Skeletal muscle satellite cell (primary cell): Measurements from ENCODE around the gene CDH5.

Experiments
- H3K27me3 ChIP-seq: 2 replicates; pipeline ENCODE4 v1.7.0; 2013; ENCODE audit warnings: low read length; ENCODE audit not compliant: control insufficient read depth, insufficient read depth
- H3K36me3 ChIP-seq: 2 replicates; pipeline ENCODE4 v1.7.0; 2013; ENCODE audit warnings: mild to moderate bottlenecking, control low read depth, low read length; ENCODE audit not compliant: insufficient read depth
- H3K4me1 ChIP-seq: 2 replicates; pipeline ENCODE4 v1.7.0; 2013; ENCODE audit warnings: low read length; ENCODE audit not compliant: control insufficient read depth, insufficient read depth
- H3K4me2 ChIP-seq: 2 replicates; pipeline ENCODE4 v1.7.0; 2013; ENCODE audit warnings: mild to moderate bottlenecking, low read length
- H3K4me3 ChIP-seq: 2 replicates; pipeline ENCODE4 v1.7.0; 2013; ENCODE audit warnings: low read length
- H3K9ac ChIP-seq: 2 replicates; pipeline ENCODE4 v1.7.0; 2013; ENCODE audit warnings: mild to moderate bottlenecking, low read depth, low read length, moderate library complexity
- H3K9me3 ChIP-seq: replicated peaks from 2 replicates; pipeline ENCODE4 v1.7.0; 2013; ENCODE audit warnings: mild to moderate bottlenecking, control low read depth, low read length

The CDH5 gene

DNA sequence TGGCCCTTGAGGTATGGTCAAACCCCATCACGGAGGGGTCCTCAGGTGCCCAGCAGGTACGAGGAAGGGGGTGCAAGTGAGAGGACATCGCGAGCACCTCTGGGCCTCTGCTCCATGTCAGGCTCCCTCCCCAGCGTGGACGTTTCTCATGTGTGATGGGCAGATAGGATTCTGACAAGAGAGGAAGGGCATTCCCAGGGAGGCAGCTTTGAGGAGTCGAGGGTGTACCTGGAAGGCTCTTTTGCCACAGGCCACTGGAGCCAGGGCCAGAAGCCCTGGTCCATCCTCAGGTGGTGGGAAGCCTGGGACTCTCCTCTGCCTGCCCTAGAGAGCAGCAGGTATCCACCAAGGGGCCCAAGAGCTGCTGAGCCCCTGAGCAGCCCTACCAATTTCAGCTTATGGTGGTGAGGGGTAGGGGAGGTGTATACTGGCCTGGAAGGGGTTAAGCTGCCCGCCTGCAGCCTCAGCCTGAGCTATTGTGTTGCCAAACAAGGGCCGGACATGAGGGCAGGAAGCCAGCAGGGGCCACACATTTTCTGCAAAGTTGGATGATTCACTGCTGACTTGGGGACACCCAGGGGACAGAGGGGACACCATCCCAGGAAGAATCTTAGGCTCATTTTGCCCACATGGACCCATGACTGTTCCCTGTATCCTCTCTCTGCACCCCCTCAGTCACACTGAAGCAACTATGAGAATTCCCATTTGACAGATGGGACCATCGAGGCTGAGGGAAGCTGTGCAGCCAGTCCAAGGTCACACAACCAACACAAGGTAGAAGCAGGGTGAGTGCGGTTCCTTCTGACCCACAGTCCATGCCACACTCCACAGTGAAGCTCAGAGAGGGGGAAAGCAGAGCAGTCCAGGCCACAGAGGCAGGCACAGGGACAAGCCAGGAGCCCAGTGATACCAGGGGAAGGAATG is 1.7 kb downstream of the CDH5 start:
- Histone ChIP-seq H3K9me3 (no peaks in the 10 kb centered on the region), H3K4me3 (no peak overlapping the region), H3K4me1 (no peaks in the 10 kb centered on the region), H3K36me3 (no peaks in the 10 kb centered on the region), H3K9ac (no peak overlapping the region), H3K27me3 (peaks cover 48% of the 10 kb centered on the region), H3K4me2 (no peak overlapping the region)

DNA sequence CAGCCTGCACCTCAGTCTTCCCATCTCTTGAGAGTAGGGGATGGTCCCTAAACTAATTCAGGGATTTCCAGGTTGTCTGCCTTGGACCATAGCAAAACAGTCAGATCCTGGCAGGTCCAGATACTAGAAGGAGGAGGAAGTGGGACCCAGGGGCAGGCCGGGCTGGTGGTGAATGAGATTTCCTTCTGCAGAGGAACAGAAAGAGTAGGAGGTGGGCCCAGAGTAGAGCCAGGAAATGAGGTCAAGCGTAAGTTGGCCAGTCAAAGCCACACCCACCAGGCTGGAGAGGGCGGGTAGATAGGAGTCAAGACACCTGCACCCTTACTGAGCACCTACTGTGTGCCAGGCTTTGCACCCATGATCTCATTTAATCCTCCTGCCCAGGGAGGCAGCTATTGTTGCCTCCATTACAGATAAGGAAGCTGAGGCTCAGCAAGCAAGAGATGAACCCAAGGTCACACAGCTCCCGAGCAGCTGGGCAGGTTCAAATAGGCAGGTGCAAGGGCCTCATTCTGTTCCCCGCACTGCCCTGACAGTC is 2.6 kb downstream of the CDH5 start:
- Histone ChIP-seq H3K36me3 (no peaks in the 10 kb centered on the region), H3K4me1 (no peaks in the 10 kb centered on the region), H3K9ac (no peak overlapping the region), H3K9me3 (no peaks in the 10 kb centered on the region), H3K27me3 (peaks cover 47% of the 10 kb centered on the region), H3K4me3 (no peak overlapping the region), H3K4me2 (no peak overlapping the region)

DNA sequence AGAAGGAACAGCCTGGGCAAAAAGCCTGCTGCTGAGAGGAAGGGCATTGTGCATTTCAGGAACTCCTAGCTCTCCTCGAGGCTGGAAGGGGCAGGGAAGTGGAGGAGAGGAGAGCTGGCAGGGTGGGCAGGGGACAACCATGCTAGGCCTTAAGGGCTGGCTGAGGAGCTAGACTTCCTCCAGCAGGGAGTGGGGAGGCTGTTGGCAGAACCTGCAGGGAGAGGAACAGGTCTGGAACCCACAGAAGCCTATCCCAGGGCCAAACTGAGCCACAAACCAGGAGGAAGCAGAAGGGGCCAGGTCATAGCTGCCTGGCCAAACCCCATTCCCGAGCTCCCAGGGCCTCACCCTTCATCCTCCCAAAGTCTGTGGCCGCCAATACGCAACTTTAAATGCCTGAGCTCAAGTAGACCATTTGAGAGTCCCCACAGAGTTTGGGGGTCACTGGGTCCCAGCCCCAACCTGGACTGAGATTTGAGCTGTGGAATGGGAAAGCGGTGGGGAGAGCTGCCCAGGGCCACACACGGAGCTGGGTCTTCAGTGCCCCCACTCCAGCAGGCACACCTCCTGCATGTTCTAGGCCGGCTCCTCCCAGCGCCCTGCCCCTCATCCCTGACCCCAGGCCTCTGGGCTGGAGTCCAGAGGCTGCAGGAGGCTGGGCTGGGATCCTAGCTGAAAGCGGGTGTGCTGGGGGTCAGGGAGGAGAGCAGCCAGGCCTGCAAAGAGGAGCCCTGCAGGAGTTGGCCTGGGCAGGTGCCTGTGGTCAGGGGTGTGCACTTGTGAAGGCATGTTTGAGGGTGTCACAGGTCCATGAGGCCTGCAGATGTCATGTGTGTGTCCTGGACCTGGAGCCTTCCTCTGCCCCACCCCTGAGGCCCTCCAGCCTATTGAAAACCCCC is 4.5 kb downstream of the CDH5 start:
- Histone ChIP-seq H3K4me2 (no peak overlapping the region), H3K4me3 (no peak overlapping the region), H3K4me1 (no peaks in the 10 kb centered on the region), H3K9me3 (no peaks in the 10 kb centered on the region), H3K27me3 (peaks cover 34% of the 10 kb centered on the region), H3K36me3 (no peaks in the 10 kb centered on the region), H3K9ac (no peak overlapping the region)

DNA sequence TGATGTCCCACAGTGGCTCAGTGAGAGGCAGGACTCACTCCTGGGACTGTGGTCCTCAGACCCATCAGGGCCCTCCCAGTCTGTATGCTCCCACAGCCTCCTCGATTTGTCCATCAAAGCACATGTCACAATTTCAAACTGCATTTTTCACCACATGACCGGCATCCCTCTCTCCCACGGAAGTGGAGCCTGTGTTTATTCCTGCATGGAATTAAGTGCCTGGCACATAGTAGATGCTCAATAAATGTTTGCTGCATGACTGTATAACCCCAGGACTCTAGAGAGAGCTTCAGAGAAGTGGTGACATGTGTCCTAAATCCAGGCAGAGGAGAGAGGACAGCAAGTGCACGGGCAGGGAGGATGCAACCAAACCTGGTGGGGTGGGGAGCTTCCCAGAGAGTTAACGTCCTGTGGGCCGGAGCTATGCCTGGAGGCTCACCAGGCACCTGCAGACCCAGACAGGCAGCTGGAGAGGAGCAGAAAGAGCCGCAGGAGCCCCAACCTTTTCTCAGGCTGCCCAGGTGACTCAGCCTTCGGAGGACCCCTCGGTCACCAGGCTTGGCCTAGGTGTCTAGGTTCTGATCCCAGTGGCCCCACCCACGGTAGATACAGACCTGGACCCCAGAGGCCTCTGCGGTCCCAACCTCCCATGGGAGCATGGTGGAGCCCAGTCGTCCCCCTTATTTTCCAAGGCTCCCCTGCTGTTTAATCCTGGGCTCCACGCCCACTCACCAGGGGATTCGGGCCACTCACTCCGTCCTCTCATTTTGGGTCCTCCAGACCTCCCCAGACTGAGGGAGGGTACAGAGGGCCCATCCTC is 5.8 kb downstream of the CDH5 start:
- H3K4me1 ChIP-seq: no peaks in the 10 kb centered on the region
- H3K27me3 ChIP-seq: peaks cover 27% of the 10 kb centered on the region
- H3K36me3 ChIP-seq: no peaks in the 10 kb centered on the region
- no peak overlapping the region for H3K9ac ChIP-seq
- no peak overlapping the region for H3K4me2 ChIP-seq
- H3K9me3 ChIP-seq: no peaks in the 10 kb centered on the region
- no peak overlapping the region for H3K4me3 ChIP-seq

DNA sequence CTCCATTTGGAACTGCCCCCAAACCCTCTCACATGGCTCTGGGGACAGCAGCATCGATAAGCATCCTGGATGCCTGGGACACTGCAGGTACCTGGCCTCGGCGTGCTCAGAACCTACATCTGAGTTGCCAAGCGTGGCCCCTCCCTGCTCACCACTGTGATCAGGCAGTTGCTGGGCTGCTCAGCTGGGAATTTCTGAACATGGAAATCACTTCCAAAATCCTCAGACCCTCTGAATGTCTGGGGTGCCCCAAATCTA is 6.3 kb downstream of the CDH5 start:
- no peak overlapping the region for H3K4me3 ChIP-seq
- no peak overlapping the region for H3K4me2 ChIP-seq
- H3K4me1 ChIP-seq: no peaks in the 10 kb centered on the region
- peaks cover 22% of the 10 kb centered on the region for H3K27me3 ChIP-seq
- no peaks in the 10 kb centered on the region for H3K9me3 ChIP-seq
- no peaks in the 10 kb centered on the region for H3K36me3 ChIP-seq
- no peak overlapping the region for H3K9ac ChIP-seq

DNA sequence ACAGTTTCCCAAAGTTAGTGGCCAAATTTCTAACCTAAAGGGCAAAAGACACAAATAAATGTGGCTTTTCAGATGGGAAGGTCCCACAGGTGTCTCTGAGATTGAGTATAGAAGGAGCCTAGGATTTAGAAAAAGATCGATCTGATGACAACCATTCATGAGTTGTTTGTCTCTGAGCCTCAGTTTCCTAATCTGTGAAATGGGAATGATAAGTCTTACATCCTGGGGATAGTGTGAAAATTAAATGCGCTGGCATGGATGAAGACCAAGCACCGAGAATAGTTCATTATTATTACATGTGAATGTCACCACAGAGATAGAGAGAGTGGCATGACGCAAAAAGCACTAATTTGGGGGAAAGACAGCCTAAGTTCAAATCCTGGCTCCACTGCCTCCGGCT is 7.2 kb downstream of the CDH5 start:
- H3K27me3 ChIP-seq: peaks cover 26% of the 10 kb centered on the region
- no peaks in the 10 kb centered on the region for H3K36me3 ChIP-seq
- no peaks in the 10 kb centered on the region for H3K9me3 ChIP-seq
- H3K9ac ChIP-seq: no peak overlapping the region
- H3K4me2 ChIP-seq: no peak overlapping the region
- H3K4me3 ChIP-seq: no peak overlapping the region
- no peaks in the 10 kb centered on the region for H3K4me1 ChIP-seq

DNA sequence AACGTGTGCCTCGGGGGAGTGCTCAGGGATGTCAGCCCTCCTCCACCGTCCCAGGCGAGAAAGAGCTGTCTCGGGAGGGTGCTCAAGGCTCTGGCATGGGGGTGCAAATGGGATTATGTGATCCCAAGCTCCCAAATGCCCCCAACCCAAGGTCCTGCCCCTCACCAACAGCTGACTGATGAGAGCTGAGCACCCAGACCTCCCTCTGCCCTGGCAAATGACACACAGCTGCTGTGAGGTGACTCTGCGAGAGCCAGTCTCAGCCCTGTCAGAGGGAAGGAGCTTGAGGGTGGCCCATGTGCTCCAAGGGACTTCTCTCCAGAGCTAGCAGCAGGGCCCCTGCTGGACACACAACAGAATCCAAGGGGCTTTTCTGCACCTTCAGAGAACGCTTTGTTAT is 7.7 kb downstream of the CDH5 start:
- Histone ChIP-seq H3K9ac (no peak overlapping the region), H3K4me1 (no peaks in the 10 kb centered on the region), H3K27me3 (peaks cover 26% of the 10 kb centered on the region), H3K36me3 (no peaks in the 10 kb centered on the region), H3K4me2 (no peak overlapping the region), H3K4me3 (no peak overlapping the region), H3K9me3 (no peaks in the 10 kb centered on the region)

DNA sequence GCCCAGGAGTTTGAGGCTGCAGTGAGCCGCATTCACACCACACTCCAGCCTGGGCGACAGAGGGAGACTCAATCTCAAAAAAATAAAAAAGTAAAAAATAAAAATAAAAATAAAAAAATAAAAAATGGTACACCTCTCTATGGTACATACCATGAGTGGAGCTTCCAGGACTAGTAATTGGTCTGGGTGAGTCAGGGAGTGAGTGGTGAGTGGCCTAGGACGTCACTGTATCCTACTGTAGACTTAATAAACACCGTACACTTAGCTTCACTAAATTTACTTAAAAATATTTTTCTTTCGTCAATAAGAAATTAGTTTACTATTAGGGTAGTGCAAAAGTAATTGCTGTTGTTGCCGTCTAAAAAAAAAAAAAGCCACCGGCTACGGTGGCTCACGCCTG is 9.0 kb downstream of the CDH5 start:
- Histone ChIP-seq H3K36me3 (no peaks in the 10 kb centered on the region), H3K9ac (no peak overlapping the region), H3K27me3 (peaks cover 23% of the 10 kb centered on the region), H3K4me1 (no peaks in the 10 kb centered on the region), H3K4me2 (no peak overlapping the region), H3K4me3 (no peak overlapping the region), H3K9me3 (no peaks in the 10 kb centered on the region)

DNA sequence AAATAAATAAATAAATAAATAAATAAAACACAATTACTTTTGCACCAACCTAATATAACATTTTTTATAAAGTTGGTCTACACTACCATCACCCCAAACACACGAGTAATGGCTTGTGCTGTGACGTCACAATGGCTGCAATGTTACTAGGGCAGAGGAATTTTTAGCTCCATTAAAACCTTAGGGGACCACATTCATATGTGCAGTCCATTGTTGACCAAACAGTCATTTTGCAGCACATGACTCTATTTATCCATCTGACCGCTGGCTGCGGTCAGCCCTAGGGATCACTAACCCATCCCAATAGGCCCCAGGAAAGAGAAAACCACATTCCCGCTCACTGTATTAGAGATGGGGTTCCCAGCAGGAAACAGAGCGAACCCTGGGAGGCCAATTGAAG is 9.6 kb downstream of the CDH5 start:
- no peaks in the 10 kb centered on the region for H3K4me1 ChIP-seq
- no peaks in the 10 kb centered on the region for H3K36me3 ChIP-seq
- H3K9me3 ChIP-seq: no peaks in the 10 kb centered on the region
- H3K4me3 ChIP-seq: no peak overlapping the region
- no peak overlapping the region for H3K9ac ChIP-seq
- peaks cover 23% of the 10 kb centered on the region for H3K27me3 ChIP-seq
- no peak overlapping the region for H3K4me2 ChIP-seq

DNA sequence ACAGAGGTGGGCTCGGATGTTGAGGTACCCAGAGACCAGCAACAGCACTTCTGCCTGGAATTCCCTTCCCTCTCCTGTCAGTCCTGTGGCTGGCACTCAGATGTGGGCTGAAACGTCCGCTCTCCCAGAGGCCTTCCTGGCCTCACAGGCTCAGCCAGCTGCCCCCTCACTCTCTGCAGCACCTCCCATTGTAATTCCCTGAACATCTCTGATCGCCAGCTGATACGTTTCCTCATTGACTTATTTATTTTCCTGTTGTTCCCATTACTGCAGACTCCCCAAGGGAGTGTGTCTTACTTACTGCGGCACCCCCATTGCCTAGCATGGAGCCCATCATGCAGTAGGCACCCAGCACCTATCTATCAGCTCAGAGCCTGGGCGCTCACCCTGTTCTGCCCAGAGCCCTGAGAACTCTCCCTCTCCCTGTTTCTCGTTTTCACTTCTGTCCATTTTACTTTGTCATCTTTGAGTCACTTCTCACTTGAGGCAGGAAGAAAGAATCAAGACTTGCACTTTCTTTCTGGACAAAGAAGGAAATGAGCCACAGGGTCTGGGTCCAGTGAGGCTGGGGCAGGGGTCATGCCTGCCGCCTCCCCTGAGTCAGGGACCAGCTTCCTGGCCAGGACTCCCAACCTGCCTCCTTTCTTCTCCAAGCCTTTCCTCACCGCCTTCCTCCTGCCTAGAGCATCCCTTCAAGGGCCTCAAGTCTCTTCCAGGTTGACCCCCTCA is 10.2 kb downstream of the CDH5 start:
- H3K9me3 ChIP-seq: no peaks in the 10 kb centered on the region
- H3K4me3 ChIP-seq: no peak overlapping the region
- no peak overlapping the region for H3K4me2 ChIP-seq
- peaks cover 23% of the 10 kb centered on the region for H3K27me3 ChIP-seq
- H3K4me1 ChIP-seq: no peaks in the 10 kb centered on the region
- H3K9ac ChIP-seq: no peak overlapping the region
- H3K36me3 ChIP-seq: no peaks in the 10 kb centered on the region
